HEK293 (cell line): ENCODE data around the gene SH2B3.

Source experiments
- CTCF ChIP-seq: fragments of 450-650 bp; formaldehyde crosslinking; IDR thresholded peaks from 2 replicates; pipeline ENCODE4 v1.5.1; 2016; ENCODE audit warnings: missing biosample characterization, missing genetic modification characterization
- GLIS2 ChIP-seq: fragments of 450-650 bp; formaldehyde crosslinking; IDR thresholded peaks from 2 replicates; pipeline ENCODE4 v1.5.1; 2016; ENCODE audit warnings: missing biosample characterization, missing genetic modification characterization
- ZBTB8A ChIP-seq: fragments of 450-650 bp; formaldehyde crosslinking; IDR thresholded peaks from 2 replicates; pipeline ENCODE4 v1.5.1; 2016; ENCODE audit warnings: missing biosample characterization, missing genetic modification characterization
- ZNF10 ChIP-seq: fragments of 450-650 bp; formaldehyde crosslinking; IDR thresholded peaks from 2 replicates; pipeline ENCODE4 v1.5.1; 2017; ENCODE audit warnings: missing biosample characterization, missing genetic modification characterization
- ZNF274 ChIP-seq, 2 experiments: fragments of 200-500 bp in 1 of 2; fragments of 450-650 bp in 1 of 2; sonication (Bioruptor generic) in 1 of 2; formaldehyde crosslinking in 1 of 2; IDR thresholded peaks; 2 replicates each; pipeline versions ENCODE4 v1.5.1 to v1.6.1; 2014 to 2016; ENCODE audit warnings: borderline replicate concordance in 1 of 2, inconsistent platforms in 1 of 2, low read length in 1 of 2, missing biosample characterization in 1 of 2, missing genetic modification characterization in 1 of 2
- ZNF580 ChIP-seq: fragments of 450-650 bp; formaldehyde crosslinking; IDR thresholded peaks from 2 replicates; pipeline ENCODE4 v1.5.1; 2016; ENCODE audit warnings: missing biosample characterization, missing genetic modification characterization
- ZNF624 ChIP-seq: fragments of 450-650 bp; formaldehyde crosslinking; IDR thresholded peaks from 2 replicates; pipeline ENCODE4 v1.5.1; 2017; ENCODE audit warnings: missing biosample characterization, missing genetic modification characterization
- ZSCAN18 ChIP-seq: fragments of 450-650 bp; formaldehyde crosslinking; IDR thresholded peaks from 2 replicates; pipeline ENCODE4 v1.5.1; 2016; ENCODE audit warnings: missing biosample characterization, missing genetic modification characterization

- TF ChIP-seq CTCF (tag by site-specific recombination) = no peak
- TF ChIP-seq ZBTB8A (tag by site-specific recombination) = no peak
- no peak for TF ChIP-seq ZNF10 (tag by site-specific recombination)
- no peak for TF ChIP-seq ZNF624
- no peak for TF ChIP-seq ZNF274 (IDR thresholded peaks at IDR 0.05; ENCODE audit: low read length)
- no peak for TF ChIP-seq ZNF274 (tag by site-specific recombination; IDR thresholded peaks at IDR 0.05; ENCODE audit: borderline replicate concordance)
- no peak for TF ChIP-seq ZSCAN18
- TF ChIP-seq ZNF580 = no peak
- TF ChIP-seq GLIS2 (tag by site-specific recombination) = no peak
Observed at GRCh38 chr12:111408686-111409402, 3.1 kb downstream of the SH2B3 start.
